ENCODE data around the gene GBP4.

GBP4 gene

DNA sequence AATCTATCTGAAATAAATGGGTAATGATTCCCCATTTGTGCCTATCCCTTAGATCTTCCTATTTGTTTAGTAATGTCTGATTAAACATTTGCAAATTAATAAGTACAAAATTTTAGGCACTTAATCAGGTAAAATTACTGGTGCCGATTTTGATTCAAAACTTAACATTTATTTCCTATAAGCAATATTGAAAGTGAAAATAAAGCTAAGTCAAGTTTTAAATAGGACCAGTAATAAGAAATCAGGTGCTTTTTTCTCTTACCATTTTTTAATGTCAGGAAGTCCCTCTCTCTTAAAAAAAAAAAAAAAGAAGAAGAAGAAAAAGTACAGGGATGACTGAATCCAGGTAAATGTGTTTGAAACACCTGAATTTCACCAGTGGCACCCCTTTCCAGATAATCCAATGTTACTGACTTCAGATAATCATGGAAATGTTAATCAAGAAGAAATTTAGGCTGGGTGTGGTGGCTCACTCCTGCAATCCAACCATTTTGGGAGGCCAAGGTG, 836 bp upstream of the GBP4 start:
- DNase-seq = no peak
- Histone ChIP-seq H3K27me3 (replicated peaks) (no peaks in the 10 kb centered on the region), H3K27ac (no peak overlapping the region), H3K36me3 (replicated peaks) (no peaks in the 10 kb centered on the region), H3K4me3 (ENCODE audit: low read depth, low read length) (no peak overlapping the region)
- TF ChIP-seq CTCF (IDR thresholded peaks at IDR 0.05; ENCODE audit: low read depth, low read length, missing control alignments) = no peak
- in situ Hi-C loops (cut with HindIII; ENCODE audit: low pct_ligation_motif_present, low sequenced_read_pairs) = no loop called here

DNA sequence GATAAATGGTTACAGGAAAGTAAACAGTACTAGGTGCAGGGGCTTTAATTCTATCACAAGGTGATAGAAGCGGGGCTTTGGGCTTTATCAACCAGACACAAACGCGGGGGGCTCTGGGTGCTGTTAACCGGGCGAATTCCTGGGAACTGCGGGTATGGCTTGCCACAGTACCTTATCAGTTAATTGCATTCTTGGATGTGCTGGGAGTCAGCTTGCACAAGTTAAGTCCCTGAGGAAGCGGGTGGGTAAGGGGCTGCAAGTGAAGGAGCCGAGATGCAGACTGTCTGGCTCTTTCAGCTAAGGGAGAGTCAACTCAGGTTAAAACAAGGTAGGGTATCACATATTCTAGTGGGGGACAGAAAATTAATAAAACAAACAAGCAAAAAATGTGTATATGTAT, 661 bp downstream of the GBP4 start:
- H3K27me3 ChIP-seq (replicated peaks) = no peaks in the 10 kb centered on the region
- no peak for DNase-seq
- no peak overlapping the region for H3K4me3 ChIP-seq (ENCODE audit: low read depth, low read length)
- in situ Hi-C loops (cut with HindIII; ENCODE audit: low pct_ligation_motif_present, low sequenced_read_pairs) = no loop called here
- no peak overlapping the region for H3K27ac ChIP-seq
- TF ChIP-seq CTCF (IDR thresholded peaks at IDR 0.05; ENCODE audit: low read depth, low read length, missing control alignments) = no peak
- no peaks in the 10 kb centered on the region for H3K36me3 ChIP-seq (replicated peaks)

GRCh38 chr1:89195476-89195875, 3.3 kb downstream of the GBP4 start:
- in situ Hi-C loops (cut with HindIII; ENCODE audit: low pct_ligation_motif_present, low sequenced_read_pairs) = no loop called here
- Histone ChIP-seq H3K27ac (no peak overlapping the region), H3K4me3 (ENCODE audit: low read depth, low read length) (no peak overlapping the region), H3K27me3 (replicated peaks) (no peaks in the 10 kb centered on the region), H3K36me3 (replicated peaks) (no peaks in the 10 kb centered on the region)
- DNase-seq = no peak
- no peak for TF ChIP-seq CTCF (IDR thresholded peaks at IDR 0.05; ENCODE audit: low read depth, low read length, missing control alignments)

DNA sequence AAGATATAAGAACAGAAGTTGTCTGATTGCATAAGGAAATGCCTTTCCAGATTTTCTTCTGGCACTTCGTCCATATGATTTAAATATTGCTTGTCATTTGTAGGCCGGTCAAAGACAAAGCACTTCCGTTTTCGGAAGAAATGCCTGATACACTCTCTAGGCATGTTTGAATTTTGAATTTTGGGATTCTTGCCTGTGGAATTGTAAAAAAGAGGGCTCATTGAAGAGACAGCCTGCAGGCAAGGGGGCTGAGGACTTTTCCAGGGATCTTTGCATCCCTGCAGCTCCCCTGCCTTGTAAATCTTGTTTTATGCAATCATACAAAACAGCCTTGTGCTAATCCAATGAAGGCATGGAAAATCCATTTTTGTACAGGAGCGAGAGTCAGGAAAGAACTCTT, 7.4 kb downstream of the GBP4 start:
- Histone ChIP-seq H3K4me3 (ENCODE audit: low read depth, low read length) (no peak overlapping the region), H3K36me3 (replicated peaks) (no peaks in the 10 kb centered on the region), H3K27ac (no peak overlapping the region), H3K27me3 (replicated peaks) (no peaks in the 10 kb centered on the region)
- no peak for DNase-seq
- in situ Hi-C loops (cut with HindIII; ENCODE audit: low pct_ligation_motif_present, low sequenced_read_pairs) = no loop called here
- TF ChIP-seq CTCF (IDR thresholded peaks at IDR 0.05; ENCODE audit: low read depth, low read length, missing control alignments) = no peak

- in situ Hi-C loops (cut with HindIII; ENCODE audit: low pct_ligation_motif_present, low sequenced_read_pairs) = no loop called here
- Histone ChIP-seq H3K27me3 (replicated peaks) (no peaks in the 10 kb centered on the region), H3K4me3 (ENCODE audit: low read depth, low read length) (no peak overlapping the region), H3K27ac (no peak overlapping the region), H3K36me3 (replicated peaks) (no peaks in the 10 kb centered on the region)
- no peak for TF ChIP-seq CTCF (IDR thresholded peaks at IDR 0.05; ENCODE audit: low read depth, low read length, missing control alignments)
- DNase-seq = no peak
Measured at GRCh38 chr1:89190017-89190416, 8.7 kb downstream of the GBP4 start.

DNA sequence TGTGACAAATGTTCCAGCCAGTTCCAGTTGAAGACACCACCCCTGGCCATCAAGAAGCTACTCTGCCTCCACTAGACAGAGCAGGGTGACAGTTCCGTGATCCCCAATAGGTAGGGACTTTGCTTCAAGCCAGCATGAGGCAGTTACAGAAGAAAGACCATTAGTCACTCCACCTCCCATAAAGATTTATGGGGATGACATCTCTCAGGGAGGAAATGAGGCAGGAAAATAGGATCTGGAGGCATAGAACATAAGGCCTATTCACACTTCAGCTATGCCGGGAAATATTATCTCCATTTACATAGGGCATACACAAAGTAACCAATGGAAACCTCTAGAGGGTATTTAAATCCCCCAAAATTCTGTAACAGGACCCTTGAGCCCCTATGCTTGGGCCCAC, 19.4 kb downstream of the GBP4 start:
- in situ Hi-C loops (cut with HindIII; ENCODE audit: low pct_ligation_motif_present, low sequenced_read_pairs) = no loop called here
- Histone ChIP-seq H3K27me3 (replicated peaks) (no peaks in the 10 kb centered on the region), H3K36me3 (replicated peaks) (no peaks in the 10 kb centered on the region), H3K4me3 (ENCODE audit: low read depth, low read length) (no peak overlapping the region), H3K27ac (no peak overlapping the region)
- no peak for TF ChIP-seq CTCF (IDR thresholded peaks at IDR 0.05; ENCODE audit: low read depth, low read length, missing control alignments)
- DNase-seq = no peak
